DND-41 (cell line): ENCODE results near the gene NR3C1.

ENCODE experiments used
- ATAC-seq: fragments of 200-7000 bp; cut with Tn5 transposase; 3 replicates; pipeline ENCODE4 v1.9.1; 2021; ENCODE audit warnings: low read depth; ENCODE audit not compliant: insufficient read depth
- DNase-seq: peaks from one replicate; pipeline ENCODE4 v3.0.0-alpha.2; 2020
- H2AFZ ChIP-seq: 2 replicates; pipeline ENCODE4 v1.6.0; 2012; ENCODE audit warnings: low read depth, low read length
- H3K27ac ChIP-seq: 2 replicates; pipeline ENCODE4 v1.5.1; 2012; ENCODE audit warnings: low read length, inconsistent platforms
- H3K27me3 ChIP-seq: fragments of 200-600 bp; sonication (generic); 2 replicates; pipeline ENCODE4 v1.6.0; 2012; ENCODE audit warnings: low read length, mild to moderate bottlenecking, inconsistent platforms; ENCODE audit not compliant: insufficient read depth, poor library complexity
- H3K36me3 ChIP-seq: 2 replicates; pipeline ENCODE4 v1.5.1; 2012; ENCODE audit warnings: low read length, inconsistent platforms; ENCODE audit not compliant: insufficient read depth
- H3K4me1 ChIP-seq: 2 replicates; pipeline ENCODE4 v1.5.1; 2012; ENCODE audit warnings: mild to moderate bottlenecking, low read length; ENCODE audit not compliant: insufficient read depth
- H3K4me2 ChIP-seq: 2 replicates; pipeline ENCODE4 v1.6.0; 2012; ENCODE audit warnings: mild to moderate bottlenecking, moderate library complexity, low read length, inconsistent platforms; ENCODE audit not compliant: insufficient read depth
- H3K4me3 ChIP-seq, 2 experiments: fragments of 200-600 bp in 1 of 2; shearing (Covaris generic) in 1 of 2; 2 replicates each; pipeline ENCODE4 v1.5.1; 2012 to 2016; ENCODE audit warnings: inconsistent platforms in 2 of 2, low read length in 2 of 2, mild to moderate bottlenecking in 2 of 2, low read depth in 1 of 2, moderate library complexity in 1 of 2
- H3K79me2 ChIP-seq: 2 replicates; pipeline ENCODE4 v1.6.0; 2012; ENCODE audit warnings: low read length, inconsistent platforms; ENCODE audit not compliant: insufficient read depth
- H3K9ac ChIP-seq: 2 replicates; pipeline ENCODE4 v1.6.0; 2012; ENCODE audit warnings: low read depth, mild to moderate bottlenecking, inconsistent platforms, low read length, moderate library complexity
- H3K9me3 ChIP-seq: 2 replicates; pipeline ENCODE4 v1.5.1; 2012; ENCODE audit warnings: low read length, moderate library complexity, mild to moderate bottlenecking, inconsistent platforms; ENCODE audit not compliant: insufficient read depth, severe bottlenecking
- H4K20me1 ChIP-seq: 2 replicates; pipeline ENCODE4 v1.6.0; 2012; ENCODE audit warnings: low read length; ENCODE audit not compliant: insufficient read depth
- CTCF ChIP-seq: IDR thresholded peaks from 2 replicates; pipeline ENCODE4 v1.5.1; 2012; ENCODE audit warnings: borderline replicate concordance, low read length, moderate library complexity, mild to moderate bottlenecking; ENCODE audit not compliant: poor library complexity, severe bottlenecking; ENCODE audit errors: extremely low read depth
- EZH2 ChIP-seq: IDR thresholded peaks from 3 replicates; pipeline ENCODE4 v1.6.1; 2012; ENCODE audit warnings: borderline replicate concordance, low read depth, mild to moderate bottlenecking, moderate library complexity, low read length, inconsistent platforms; ENCODE audit not compliant: severe bottlenecking

The NR3C1 gene

DNA sequence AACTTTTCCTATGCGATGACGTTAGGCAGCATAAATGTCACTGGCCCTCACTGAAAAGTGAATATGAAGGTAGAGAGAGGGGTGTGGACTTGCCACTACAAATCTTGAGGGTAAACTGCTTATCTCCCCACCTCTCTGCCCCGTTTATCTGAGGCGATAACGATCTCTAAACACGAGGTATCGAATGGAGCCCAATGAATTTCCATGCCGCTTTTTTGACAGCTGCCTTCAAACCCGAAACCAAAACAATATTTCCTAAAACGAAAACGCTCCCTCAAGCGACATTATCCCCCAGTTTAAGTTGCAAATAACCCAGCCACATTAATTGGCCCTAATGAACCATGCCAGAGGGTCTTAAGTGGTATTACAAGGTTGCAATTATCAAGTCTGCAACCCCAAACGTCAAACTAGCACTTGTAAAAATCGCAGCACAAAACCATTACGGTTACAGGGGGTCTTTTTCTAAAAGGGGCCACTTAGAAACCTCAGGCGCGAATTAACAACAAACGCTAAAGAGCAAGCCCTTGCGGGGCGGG, 1.4 kb downstream of the NR3C1 start:
- H3K9me3 ChIP-seq: no peaks in the 10 kb centered on the region
- H2AFZ ChIP-seq: no peak overlapping the region
- ATAC-seq (no peak), DNase-seq (peak; percentile 61)
- H3K27me3 ChIP-seq: no peaks in the 10 kb centered on the region
- peaks cover 49% of the 10 kb centered on the region for H4K20me1 ChIP-seq
- H3K9ac ChIP-seq: peak overlapping the region; percentile 97
- peak overlapping the region; percentile 94 for H3K27ac ChIP-seq
- H3K4me3 ChIP-seq: peak overlapping the region; percentile 76 to 93
- peak overlapping the region; percentile 86 for H3K4me2 ChIP-seq
- H3K79me2 ChIP-seq: peaks cover 88% of the 10 kb centered on the region
- H3K4me1 ChIP-seq: peaks cover 70% of the 10 kb centered on the region
- TF ChIP-seq CTCF (no peak), EZH2 (no peak)
- H3K36me3 ChIP-seq: peaks cover 40% of the 10 kb centered on the region

DNA sequence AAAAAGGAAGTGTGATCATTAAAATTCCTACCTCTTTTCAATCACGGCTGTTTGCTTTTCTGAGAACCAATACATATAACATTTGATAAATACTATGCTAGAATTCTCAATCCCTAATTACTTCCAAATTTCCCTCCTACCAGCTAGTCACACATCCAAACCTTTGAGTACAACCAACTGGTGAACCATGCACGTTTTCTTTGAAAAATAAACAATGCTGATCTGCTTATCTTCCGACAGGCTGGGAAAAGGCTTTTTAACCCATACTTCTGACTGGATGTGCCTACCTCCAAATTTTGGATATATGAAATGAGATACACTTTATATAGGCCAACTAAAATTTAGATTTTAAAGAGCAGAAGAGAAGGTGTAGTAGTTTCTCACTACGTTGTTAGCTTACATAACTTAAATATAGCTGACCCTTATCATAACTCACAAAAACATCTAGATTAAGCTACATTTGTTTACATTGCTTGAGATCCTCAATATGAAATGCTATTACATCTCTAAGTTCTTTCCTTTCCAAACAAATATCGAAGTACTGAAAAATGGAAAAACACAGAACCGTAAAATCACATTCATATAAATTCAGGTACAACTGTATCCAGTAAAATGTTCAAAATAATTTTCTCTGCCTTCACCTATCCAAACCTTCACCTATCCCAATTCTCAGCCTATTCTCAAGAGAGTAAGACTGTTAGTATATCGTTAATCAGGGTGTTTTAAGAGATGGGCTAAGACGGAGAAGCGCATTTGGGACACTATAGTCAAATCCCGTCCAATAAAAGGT, 2.1 kb downstream of the NR3C1 start:
- Histone ChIP-seq H3K36me3 (peaks cover 47% of the 10 kb centered on the region), H3K4me2 (peak overlapping the region; percentile 86), H3K4me1 (peaks cover 70% of the 10 kb centered on the region), H3K79me2 (peaks cover 88% of the 10 kb centered on the region), H3K27me3 (no peaks in the 10 kb centered on the region), H3K9me3 (no peaks in the 10 kb centered on the region), H3K27ac (peak overlapping the region; percentile 94), H4K20me1 (peaks cover 55% of the 10 kb centered on the region), H3K9ac (peak overlapping the region; percentile 97), H2AFZ (no peak overlapping the region), H3K4me3 (peak overlapping the region; percentile 76 to 93)
- DNase-seq: no peak
- TF ChIP-seq EZH2 (no peak), CTCF (no peak)
- no peak for ATAC-seq

- H3K27me3 ChIP-seq: no peaks in the 10 kb centered on the region
- no peak for ATAC-seq
- peaks cover 60% of the 10 kb centered on the region for H4K20me1 ChIP-seq
- H2AFZ ChIP-seq: no peak overlapping the region
- peak overlapping the region; percentile 94 for H3K27ac ChIP-seq
- H3K4me2 ChIP-seq: peak overlapping the region; percentile 86
- peaks cover 70% of the 10 kb centered on the region for H3K4me1 ChIP-seq
- H3K36me3 ChIP-seq: peaks cover 50% of the 10 kb centered on the region
- no peak for TF ChIP-seq EZH2
- TF ChIP-seq CTCF: no peak
- H3K9ac ChIP-seq: peak overlapping the region; percentile 97
- H3K4me3 ChIP-seq: peak overlapping the region; percentile 76 to 93
- no peaks in the 10 kb centered on the region for H3K9me3 ChIP-seq
- peak; percentile 49 for DNase-seq
- peaks cover 89% of the 10 kb centered on the region for H3K79me2 ChIP-seq
These were observed 2.8 kb downstream of the NR3C1 start for GRCh38 chr5:143400541-143401226.
